Lung microvascular endothelial cell (primary cell): ENCODE data around the gene SCUBE1. TPM values are rescaled to one million over a fixed set of nuclear protein-coding genes. Genes with fewer than 3 reads are reported as not detected.

Experiments used
- DNase-seq, 2 donors: peaks; one replicate each; pipeline versions ENCODE4 v3.0.0 to v3.0.0-alpha.2; 2010; ENCODE audit warnings: low read depth in 2 of 2
- total RNA-seq: library from RNA; depleted of rRNA; stranded (reverse); fragments of >200 nt; gene quantifications from 2 replicates; pipeline ENCODE4 v1.2.1, GENCODE V29; 2014

Gene SCUBE1
- total RNA-seq, 1 donor from 2014 or later = 0.20 TPM

DNA sequence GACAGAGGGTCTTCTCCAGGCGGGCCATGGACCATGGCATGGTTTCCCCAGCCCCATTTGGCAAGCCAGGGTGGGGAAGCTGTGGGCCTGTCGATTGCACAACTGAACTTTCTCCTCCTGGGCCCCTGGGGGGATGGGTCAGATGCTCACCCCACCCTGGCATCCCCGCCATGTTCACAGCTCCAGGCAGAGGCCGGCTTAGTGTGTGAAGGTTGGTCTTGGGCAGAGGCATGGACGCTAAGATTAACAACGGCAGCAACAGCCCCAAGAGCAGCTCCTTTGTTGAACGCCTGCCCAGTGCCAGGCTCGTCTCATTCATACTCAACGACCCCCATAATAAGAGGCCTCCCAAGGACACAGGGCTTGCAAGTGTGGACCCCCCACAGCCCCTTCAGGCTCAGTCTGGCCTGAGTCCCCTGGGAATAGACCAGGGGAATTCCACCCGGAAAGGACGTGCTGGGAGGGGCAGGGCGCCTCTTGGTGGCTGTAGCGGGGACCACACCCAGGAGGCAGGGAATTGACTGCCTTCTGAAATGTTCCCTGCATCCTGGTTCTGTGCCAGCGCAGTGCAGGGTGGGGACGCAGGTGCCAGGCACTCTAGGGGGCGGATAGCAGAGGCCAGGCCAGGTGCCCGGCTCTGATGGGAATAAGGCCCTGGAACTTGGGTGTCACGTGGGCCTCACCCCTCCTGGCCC lies 183.5 kb downstream of the SCUBE1 start:
- peak; percentile 58 to 60 for DNase-seq

DNA sequence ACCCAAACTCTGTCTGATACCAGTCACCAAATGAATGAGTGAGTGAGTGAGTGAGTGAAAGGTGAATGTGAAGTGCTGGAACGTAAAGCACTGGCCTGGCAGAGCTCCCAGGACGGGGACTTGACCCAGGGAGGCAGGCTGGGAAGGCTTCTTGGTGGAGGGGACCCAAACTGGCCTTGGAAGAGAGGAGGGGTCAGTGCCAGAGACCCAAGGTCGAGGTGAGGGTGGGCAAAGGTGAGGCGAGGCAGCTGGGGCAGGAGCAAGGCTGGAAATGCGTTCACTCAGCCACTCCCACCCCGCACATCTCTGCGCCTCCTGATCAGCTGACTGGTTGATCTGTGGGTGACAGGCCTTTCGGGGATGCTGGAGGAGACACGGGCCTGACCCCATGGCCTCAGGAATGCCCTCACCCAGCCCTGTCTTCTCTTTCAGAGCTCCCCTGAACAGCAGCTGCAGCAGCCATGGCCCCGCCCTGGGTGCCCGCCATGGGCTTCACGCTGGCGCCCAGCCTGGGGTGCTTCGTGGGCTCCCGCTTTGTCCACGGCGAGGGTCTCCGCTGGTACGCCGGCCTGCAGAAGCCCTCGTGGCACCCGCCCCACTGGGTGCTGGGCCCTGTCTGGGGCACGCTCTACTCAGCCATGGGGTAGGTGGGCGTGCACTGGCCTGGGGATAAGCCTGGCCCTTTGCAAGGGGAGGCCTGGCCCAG lies 184.2 kb downstream of the SCUBE1 start:
- DNase-seq = no peak

DNA sequence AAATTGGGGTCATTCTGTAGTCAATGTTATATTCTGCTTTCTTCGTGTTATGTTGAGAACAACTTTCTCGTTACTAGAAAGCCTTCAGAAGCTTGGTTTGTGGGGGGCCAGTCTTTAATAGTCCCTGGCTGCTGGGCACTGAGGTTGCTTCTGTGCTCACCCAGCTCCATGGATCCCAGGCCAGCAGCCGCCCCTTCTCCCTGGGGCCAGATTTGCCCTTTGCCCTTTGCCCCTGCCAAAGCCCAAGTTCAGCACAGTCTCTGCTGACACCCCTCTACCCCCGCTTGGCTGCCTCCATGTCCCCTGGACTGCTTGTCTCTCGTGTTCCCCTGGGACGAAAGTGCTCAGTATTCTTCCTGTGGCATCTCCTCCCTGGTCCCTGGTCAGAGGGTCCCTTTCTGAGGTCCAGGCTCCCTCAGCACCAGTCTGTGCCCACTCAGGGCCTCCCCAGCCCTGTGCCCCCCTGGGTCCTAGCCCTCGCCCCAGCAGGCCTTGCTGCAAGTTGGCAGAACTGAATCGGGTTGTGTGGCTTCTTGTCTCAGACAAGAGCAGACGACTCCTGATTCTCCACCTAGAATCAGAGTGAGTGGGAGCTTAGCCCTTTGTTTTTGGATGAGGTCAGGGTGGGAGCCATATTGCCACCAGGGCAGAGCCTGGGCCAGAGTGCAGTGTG lies 185.2 kb downstream of the SCUBE1 start:
- no peak for DNase-seq

DNA sequence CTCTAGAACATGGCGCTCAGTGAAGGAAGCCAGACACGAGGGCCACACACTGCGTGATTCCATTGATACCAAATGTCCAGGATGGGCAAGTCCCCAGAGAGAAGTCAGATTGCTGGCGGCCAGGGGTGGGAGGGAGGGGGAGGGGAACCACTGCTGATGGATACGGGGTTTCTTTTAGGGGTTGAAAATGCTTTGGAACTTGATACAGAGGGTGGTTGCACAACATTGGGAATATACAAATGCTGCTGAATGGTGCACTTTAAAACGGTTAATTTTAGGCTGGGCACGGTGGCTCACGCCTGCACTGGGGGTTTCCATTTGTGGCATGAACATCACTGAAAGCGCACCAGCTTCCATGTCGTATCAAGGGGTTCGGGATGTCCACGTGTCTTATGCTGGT lies 186.8 kb downstream of the SCUBE1 start:
- DNase-seq = no peak

DNA sequence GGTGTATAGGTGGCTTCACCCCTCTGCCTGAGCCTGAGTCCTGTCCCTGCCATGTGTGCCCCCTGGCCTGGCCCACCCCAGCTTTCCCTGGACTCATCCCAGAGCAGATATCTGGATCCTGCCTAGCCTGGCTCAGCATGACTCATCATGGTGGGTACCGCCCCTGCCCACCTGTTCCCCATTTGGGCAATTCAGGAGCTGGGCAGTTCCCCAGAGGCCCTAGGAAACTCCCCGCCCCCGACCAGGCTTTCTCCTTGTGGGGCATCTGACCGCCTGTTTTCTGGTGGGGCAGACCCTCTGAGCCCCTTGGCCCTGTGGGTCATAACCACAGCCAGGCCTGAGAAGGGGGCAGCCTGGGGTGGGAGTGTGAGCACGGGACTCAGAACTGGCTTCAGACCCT lies 187.4 kb downstream of the SCUBE1 start:
- no peak for DNase-seq

DNA sequence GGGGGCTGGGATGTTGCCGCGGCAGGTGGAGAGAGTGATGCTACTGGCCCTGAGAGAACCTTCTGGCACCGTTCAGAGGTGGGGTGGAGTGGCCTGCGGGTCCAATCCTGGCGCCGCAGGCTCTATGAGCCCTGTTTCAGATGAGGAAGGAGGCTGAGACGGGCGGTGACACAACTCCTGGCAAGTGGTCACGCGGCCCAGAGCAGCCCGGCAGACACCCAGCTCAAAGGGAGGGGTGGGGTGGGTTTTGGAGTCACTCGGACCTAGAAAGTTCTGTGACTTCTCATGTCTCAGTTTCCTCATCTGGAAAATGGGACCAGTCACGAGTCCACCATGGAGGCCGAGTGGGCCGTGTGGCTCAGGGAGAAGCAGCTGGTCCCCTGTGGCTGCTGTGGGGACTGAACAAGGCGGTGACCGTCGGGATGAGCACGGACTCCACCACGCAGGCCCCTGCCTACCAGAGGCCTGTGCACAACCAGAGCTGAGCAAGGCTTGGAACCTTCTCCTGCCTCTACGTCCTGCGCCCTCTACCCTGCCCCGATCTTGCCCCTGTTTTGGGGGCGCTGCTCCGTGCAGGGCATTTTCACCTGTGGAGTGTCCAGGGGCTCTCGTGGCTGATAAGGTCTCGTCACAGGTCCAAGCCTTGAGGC lies 188.2 kb downstream of the SCUBE1 start:
- DNase-seq = no peak

DNA sequence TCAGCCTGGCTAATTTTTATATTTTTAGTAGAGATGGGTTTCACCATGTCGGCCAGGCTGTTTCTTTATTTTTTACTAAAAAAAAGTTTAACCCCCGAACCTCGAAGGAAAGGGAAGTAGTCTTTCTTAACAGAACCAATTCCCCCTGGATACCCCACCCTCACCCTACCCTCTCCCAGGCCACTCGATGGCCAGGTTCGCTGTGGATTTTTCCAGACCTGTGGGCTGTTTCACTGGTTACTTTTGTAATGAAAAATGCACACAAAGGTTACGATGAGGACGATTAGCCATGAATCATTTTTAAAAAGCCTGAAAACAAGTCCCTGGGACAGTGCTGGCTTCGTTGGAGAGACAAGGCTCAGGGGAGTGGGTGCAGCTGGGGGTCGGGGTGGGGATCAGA lies 189.3 kb downstream of the SCUBE1 start:
- peak in 1 of 2 donors; percentile 42 for DNase-seq

DNA sequence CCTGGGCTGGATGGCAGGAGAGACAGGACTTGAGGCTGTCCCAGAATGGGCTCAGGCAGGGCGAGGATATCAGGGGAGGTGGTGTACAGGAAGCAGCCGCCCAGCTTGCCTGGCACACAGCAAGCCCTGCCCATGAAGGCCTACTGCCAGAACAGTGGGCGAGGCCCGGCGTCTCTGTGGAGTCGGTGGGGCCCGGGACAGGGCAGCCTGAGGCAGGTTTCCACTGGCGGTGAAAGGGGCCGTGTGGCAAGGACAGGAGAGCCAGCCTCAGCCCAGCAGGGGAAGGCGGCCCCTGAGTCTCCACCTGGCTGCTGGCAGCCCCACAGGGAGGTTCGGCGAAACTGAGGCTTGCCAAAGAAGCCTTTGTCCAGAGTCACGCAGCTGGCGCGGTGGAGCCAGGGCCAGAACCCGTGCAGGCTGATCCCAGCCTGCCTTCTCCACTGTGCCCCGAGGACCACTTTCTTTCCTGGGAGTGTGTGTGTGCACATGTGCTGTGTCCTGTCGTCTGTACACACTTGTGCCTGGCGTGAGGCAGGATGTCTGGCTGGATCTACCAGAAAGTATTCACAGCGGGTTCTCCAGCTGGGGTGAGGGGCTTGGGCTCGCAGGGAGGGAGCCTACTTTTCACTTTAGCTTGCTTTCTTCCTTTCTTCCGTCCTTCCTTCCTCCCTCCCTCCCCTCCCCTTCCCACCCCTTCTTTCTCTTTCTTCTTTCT lies 190.7 kb downstream of the SCUBE1 start:
- DNase-seq = peak; percentile 50 to 54

DNA sequence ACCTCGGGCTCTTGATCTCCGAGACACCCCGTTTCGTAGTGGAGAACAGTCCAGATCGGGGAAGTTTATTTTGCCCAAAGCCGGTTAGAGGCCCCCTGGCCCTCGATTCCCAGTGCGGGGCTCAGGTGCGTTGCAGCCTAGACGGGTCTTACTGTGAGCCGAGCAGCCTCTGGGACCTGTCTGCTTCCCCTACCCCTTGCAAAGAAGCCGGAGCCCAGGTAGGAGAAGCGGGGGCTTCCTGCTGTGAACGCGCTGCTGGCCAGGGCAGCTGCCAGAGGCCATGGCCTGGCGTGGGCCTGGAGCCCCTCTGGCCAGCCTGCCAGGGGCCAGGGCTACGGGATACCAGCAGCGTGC lies 191.2 kb downstream of the SCUBE1 start:
- DNase-seq = no peak

DNA sequence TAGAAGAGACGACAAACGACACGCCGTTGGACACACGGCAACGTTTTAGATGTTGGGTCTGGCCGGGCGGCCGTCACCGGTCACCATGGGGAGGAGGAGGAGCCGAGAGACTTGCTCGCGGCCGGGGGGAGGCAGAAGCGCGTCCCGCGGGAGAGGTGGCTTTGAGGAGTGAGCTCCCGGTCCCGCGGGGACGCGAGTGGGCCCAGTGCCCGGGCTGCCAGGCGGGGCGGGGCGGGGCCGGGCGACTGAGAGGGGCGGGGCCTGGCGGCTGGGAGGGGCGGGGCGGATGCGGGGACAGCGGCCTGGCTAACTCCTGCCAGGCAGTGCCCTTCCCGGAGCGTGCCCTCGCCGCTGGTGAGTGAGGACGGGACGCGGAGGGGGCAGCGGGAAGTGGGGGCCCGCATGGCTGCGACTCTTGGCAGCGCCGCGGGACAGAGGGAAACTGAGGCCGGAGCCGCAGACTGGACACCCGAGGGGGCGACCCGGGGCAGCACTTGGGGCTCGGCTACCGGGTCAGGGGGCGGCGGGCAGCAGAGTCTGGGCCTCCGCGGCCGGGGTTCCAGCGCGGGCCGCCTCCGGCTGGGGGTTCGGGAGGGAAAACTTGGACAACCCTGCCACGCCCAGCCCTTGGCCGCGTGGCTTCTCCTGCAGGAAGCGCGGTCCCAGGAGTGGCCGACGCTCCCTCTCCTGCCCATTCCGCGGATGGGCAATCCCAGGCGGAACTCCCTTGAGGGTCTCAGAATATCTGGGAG lies 191.7 kb downstream of the SCUBE1 start, which contains the start of gene TSPO:
TSPO (plus strand) TSS at position 309 of the 752 bp plus-strand sequence. CDS start 7,680 bp downstream, outside the sequence.
- DNase-seq = peak; percentile 43 to 67

DNA sequence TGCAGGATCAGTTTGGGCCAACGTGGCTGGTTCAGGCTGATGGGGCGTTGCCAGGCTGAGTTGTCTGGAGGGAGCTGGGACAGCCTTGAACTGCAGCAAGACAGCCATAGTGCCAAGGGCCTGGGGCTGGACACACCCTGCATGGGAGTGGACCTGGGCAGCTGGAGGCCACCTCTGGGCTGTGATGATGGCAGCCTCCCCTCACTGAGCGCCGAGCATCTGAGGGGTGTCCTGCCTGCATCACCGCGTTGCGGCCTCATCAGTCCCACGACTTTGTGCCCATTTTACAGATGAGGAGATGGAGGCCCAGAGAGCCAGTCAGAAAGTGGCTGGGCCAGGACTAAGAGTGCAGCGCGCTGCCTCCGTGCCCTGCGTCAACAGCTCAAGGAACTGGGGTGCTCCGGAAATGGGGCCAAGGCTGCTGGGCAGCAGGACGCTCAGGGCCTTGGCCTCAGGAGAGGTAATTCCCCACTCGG lies 192.4 kb downstream of the SCUBE1 start:
- DNase-seq = no peak

DNA sequence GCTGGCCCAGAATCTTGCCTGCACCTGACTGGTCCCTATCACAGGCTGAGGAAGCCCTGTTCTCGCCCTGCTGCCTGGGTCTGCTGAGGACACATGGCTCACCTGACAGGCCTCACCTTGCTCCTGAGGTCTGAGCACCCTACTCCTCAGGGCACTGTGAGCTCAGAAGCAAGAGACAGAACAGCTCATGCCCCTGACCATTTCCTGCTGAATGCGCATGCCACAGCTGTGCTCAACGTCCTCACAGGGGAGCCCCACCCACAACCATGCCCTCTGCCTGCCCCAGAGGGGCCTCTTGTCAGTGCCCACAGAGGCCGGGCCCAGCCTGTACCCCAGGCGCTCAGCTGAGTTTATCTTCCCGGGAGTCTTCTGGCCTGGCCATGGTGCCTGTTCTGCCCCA lies 194.6 kb downstream of the SCUBE1 start:
- peak in 1 of 2 donors; percentile 24 for DNase-seq

DNA sequence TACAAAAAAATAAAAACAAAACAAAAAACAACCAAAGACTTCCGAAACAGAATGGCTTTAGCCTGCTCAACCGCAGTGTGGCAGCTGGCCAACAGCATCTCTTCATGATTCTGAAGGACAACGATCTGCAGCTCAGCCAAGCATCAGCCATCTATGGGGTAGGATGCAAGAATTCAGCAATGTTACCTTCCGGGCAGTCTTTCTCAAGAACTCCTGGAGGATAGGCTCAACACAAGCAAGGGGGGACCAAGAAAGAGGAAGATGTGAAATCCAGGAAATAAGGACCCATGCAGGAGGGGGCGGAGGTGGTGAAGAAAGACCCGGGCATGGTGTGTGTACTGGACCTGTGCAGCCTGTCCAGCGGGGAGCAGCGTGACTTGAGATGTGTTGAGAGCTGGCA lies 195.4 kb downstream of the SCUBE1 start:
- DNase-seq = no peak

Other genes with a start within 250 kb of the SCUBE1 start
- gene BIK, start 232.6 kb downstream of the SCUBE1 start, total RNA-seq = 0.79 and 1.1 TPM in 2 replicates
- gene MCAT, start 200.0 kb downstream of the SCUBE1 start, total RNA-seq = 6.3 and 7.9 TPM in 2 replicates
- 310 and 323 TPM in 2 replicates for gene TSPO, start 191.8 kb downstream of the SCUBE1 start, total RNA-seq
- gene TTLL12, start 156.2 kb downstream of the SCUBE1 start, total RNA-seq = 13.3 and 19.6 TPM in 2 replicates
- gene MPPED1, start 68.6 kb upstream of the SCUBE1 start, total RNA-seq = under 0.01 TPM in 1 of 2 replicates, not detected in the other